GM21526 (cell line): ENCODE results near the gene HOXA5.

Experiments
- ATAC-seq: cut with Tn5 transposase; IDR thresholded peaks from one replicate; pipeline ENCODE4 v1.9.1; 2021; ENCODE audit warnings: moderate library complexity; ENCODE audit not compliant: unreplicated experiment, low FRiP score

The HOXA5 gene

GRCh38 chr7:27099453-27100370 is 43.8 kb downstream of the HOXA5 start:
- ATAC-seq = no peak

GRCh38 chr7:27098578-27099451 is 44.7 kb downstream of the HOXA5 start:
- ATAC-seq = no peak

- ATAC-seq = no peak
These were observed 45.5 kb downstream of the HOXA5 start for GRCh38 chr7:27097686-27098577.

- no peak for ATAC-seq
These were observed 46.5 kb downstream of the HOXA5 start for GRCh38 chr7:27096768-27097514.

GRCh38 chr7:27095897-27096767 is 47.3 kb downstream of the HOXA5 start, which contains the start of gene HOXA1:
Gene HOXA1 (minus strand): TSS chr7:27096000. CDS start chr7:27095912, 88 bp downstream.
- ATAC-seq = peak; percentile 88

- ATAC-seq = no peak
These were observed 48.2 kb downstream of the HOXA5 start for GRCh38 chr7:27095050-27095896.

- ATAC-seq = no peak
These were observed 49.0 kb downstream of the HOXA5 start for GRCh38 chr7:27094304-27095049.

- no peak for ATAC-seq
These were observed 50.1 kb downstream of the HOXA5 start for GRCh38 chr7:27093184-27093895.

- ATAC-seq = no peak
These were observed 50.7 kb downstream of the HOXA5 start for GRCh38 chr7:27092819-27093110.

GRCh38 chr7:27091941-27092818 is 51.3 kb downstream of the HOXA5 start:
- ATAC-seq = no peak

- no peak for ATAC-seq
These were observed 52.4 kb downstream of the HOXA5 start for GRCh38 chr7:27091105-27091504.
